Measurements from ENCODE around the gene ANTXRL.
"Not testable (repeated sequence)": the region's sequence is repeated elsewhere in the genome, so short reads cannot be mapped to it uniquely, and the experiment has no call there.

ANTXRL gene

DNA sequence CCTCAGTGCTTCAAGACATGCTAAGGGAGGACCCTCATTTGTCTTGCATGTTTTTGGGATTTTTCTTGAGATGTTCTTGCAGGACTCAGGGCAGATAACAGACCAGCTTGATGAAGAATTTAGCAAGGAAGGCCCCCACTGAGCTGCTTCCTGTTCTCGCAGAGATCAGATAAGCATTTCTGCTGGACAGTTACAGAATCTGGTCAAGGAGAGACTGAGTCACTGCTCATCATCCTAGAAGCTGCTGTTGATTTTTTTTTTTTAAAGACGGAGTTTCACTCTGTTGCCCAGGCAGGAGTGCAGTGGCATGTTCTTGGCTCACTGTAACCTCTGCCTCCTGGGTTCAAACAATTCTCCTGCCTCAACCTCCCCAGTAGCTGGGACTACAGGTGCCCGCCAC is 87.6 kb downstream of the ANTXRL start:
- DNase-seq: not testable (repeated sequence)

GRCh38 chr10:46375406-46375805 is 88.6 kb downstream of the ANTXRL start, which contains the start of gene ANXA8L1:
Gene ANXA8L1, plus strand, starts transcription at chr10:46375776. Its CDS starts 76 bp downstream, at chr10:46375852.
- DNase-seq: not testable (repeated sequence)

DNA sequence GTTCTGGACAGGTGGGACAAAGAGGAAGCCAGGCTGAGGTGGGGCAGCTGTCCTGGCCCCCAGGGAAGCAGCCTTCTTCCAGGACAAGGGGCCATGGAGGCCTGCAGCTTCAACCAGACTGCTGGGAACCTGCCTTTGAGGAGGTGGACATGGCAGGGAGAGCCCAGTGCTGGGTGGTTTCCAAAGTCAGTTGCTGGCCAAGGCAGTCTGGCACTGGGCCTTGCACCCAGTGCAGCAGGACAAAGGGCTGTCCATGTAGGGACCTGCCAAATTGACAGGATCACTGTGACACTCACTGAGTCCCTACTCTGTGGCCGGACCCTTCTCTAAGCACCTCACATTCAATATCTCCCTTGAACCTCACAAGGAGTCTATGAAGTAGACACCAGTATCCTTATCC is 90.2 kb downstream of the ANTXRL start:
- DNase-seq: not testable (repeated sequence)

GRCh38 chr10:46377651-46378050 is 90.9 kb downstream of the ANTXRL start:
- not testable (repeated sequence) for DNase-seq

GRCh38 chr10:46378108-46378507 is 91.3 kb downstream of the ANTXRL start:
- not testable (repeated sequence) for DNase-seq

GRCh38 chr10:46379233-46379848 is 92.5 kb downstream of the ANTXRL start:
- DNase-seq: not testable (repeated sequence)

Measured in activated CD4-positive, alpha-beta T cell treated with anti-CD3 and anti-CD28 coated beads, Interleukin-10, Interleukin-2, amounts not matched to agents 100 ng/mL and 50 ng/mL, durations not matched to agents 16 hours and 8 hours (primary cell).